Measurements from ENCODE around the gene TTI1.

GRCh38 chr20:38008233-38008944, 24.9 kb downstream of the TTI1 start:
- TF ChIP-seq CTCF (IDR thresholded peaks at IDR 0.05) (no peak), ZFX (IDR thresholded peaks at IDR 0.05; ENCODE audit: borderline replicate concordance) (no peak)

All from 22Rv1 (cell line).